Endothelial cell (in vitro differentiated cells): ENCODE data around the gene CEP131. TPM values are rescaled to one million over a fixed set of nuclear protein-coding genes. Genes with fewer than 3 reads are reported as not detected.

ENCODE experiments used
- DNase-seq: peaks from one replicate; pipeline ENCODE4 v3.0.0; 2021; ENCODE audit warnings: low spot score
- H3K27ac Mint-ChIP-seq: one replicate; pipeline ENCODE4 v1.8.0; 2021; ENCODE audit warnings: mixed read lengths, inconsistent platforms; ENCODE audit not compliant: unreplicated experiment
- H3K27me3 Mint-ChIP-seq: one replicate; pipeline ENCODE4 v1.8.0; 2021; ENCODE audit warnings: mild to moderate bottlenecking, moderate library complexity, mixed read lengths, inconsistent platforms; ENCODE audit not compliant: unreplicated experiment
- H3K36me3 Mint-ChIP-seq: one replicate; pipeline ENCODE4 v1.8.0; 2021; ENCODE audit warnings: mild to moderate bottlenecking, low read depth, mixed read lengths, inconsistent platforms; ENCODE audit not compliant: unreplicated experiment
- H3K4me1 Mint-ChIP-seq: one replicate; pipeline ENCODE4 v1.8.0; 2021; ENCODE audit warnings: mild to moderate bottlenecking, mixed read lengths, inconsistent platforms; ENCODE audit not compliant: unreplicated experiment
- H3K4me3 Mint-ChIP-seq: one replicate; pipeline ENCODE4 v1.8.0; 2021; ENCODE audit warnings: mild to moderate bottlenecking, mixed read lengths, inconsistent platforms; ENCODE audit not compliant: unreplicated experiment
- H3K9me3 Mint-ChIP-seq: one replicate; pipeline ENCODE4 v1.8.0; 2021; ENCODE audit warnings: mixed read lengths, inconsistent platforms; ENCODE audit not compliant: unreplicated experiment
- CTCF ChIP-seq: fragments of 200-600 bp; sonication (generic); IDR thresholded peaks from one replicate; pipeline ENCODE4 v1.5.0; 2021; ENCODE audit warnings: antibody characterized with exemption; ENCODE audit not compliant: unreplicated experiment
- total RNA-seq: library from RNA; stranded (reverse); fragmentation: NEBNext Ultra II Directional; extraction: Animal tissue kit (Norgen Biotek cat#: 25700); gene quantifications from one replicate; pipeline ENCODE4 v1.2.1, GENCODE V29; 2021; ENCODE audit not compliant: unreplicated experiment

Gene CEP131
- total RNA-seq, 1 donor from 2014 or later: 21.1 TPM

- peaks cover 4% of the 10 kb centered on the region for H3K4me1 Mint-ChIP-seq
- H3K27me3 Mint-ChIP-seq: peaks cover 7% of the 10 kb centered on the region
- no peak overlapping the region for H3K27ac Mint-ChIP-seq
- TF ChIP-seq CTCF: no peak
- no peak overlapping the region for H3K4me3 Mint-ChIP-seq
- no peak for DNase-seq
- H3K9me3 Mint-ChIP-seq: no peaks in the 10 kb centered on the region
- H3K36me3 Mint-ChIP-seq: no peaks in the 10 kb centered on the region
These were observed 58.2 kb downstream of the CEP131 start for GRCh38 chr17:81164371-81165245.

- Mint-ChIP-seq H3K27me3 (peaks cover 7% of the 10 kb centered on the region), H3K36me3 (no peaks in the 10 kb centered on the region), H3K4me3 (no peak overlapping the region), H3K9me3 (no peaks in the 10 kb centered on the region), H3K27ac (no peak overlapping the region), H3K4me1 (peaks cover 4% of the 10 kb centered on the region)
- no peak for TF ChIP-seq CTCF
- DNase-seq: no peak
These were observed 58.9 kb downstream of the CEP131 start for GRCh38 chr17:81163703-81164370.

- Mint-ChIP-seq H3K9me3 (no peaks in the 10 kb centered on the region), H3K4me3 (no peak overlapping the region), H3K4me1 (peaks cover 4% of the 10 kb centered on the region), H3K36me3 (no peaks in the 10 kb centered on the region), H3K27ac (no peak overlapping the region), H3K27me3 (peaks cover 7% of the 10 kb centered on the region)
- DNase-seq: no peak
- TF ChIP-seq CTCF: no peak
These were observed 59.6 kb downstream of the CEP131 start for GRCh38 chr17:81163051-81163695.

- Mint-ChIP-seq H3K4me3 (no peak overlapping the region), H3K36me3 (no peaks in the 10 kb centered on the region), H3K27me3 (peaks cover 7% of the 10 kb centered on the region), H3K4me1 (peaks cover 4% of the 10 kb centered on the region), H3K9me3 (no peaks in the 10 kb centered on the region), H3K27ac (no peak overlapping the region)
- no peak for DNase-seq
- no peak for TF ChIP-seq CTCF
These were observed 60.3 kb downstream of the CEP131 start for GRCh38 chr17:81162491-81162890.
